Measurements from ENCODE around the gene SPSB4. TPM values are rescaled to one million over a fixed set of nuclear protein-coding genes. Genes with fewer than 3 reads are reported as not detected.
"Not testable (repeated sequence)": the region's sequence is repeated elsewhere in the genome, so short reads cannot be mapped to it uniquely, and the experiment has no call there.

SPSB4 gene
- total RNA-seq, result 4.1 TPM

- no peak for FAIRE-seq
Measured at GRCh38 chr3:141050576-141051442, at the start of gene SPSB4. SPSB4 (plus strand) TSS chr3:141051347; CDS start chr3:141066105, 14,758 bp downstream.

GRCh38 chr3:141006344-141006743 lies 44.8 kb upstream of the SPSB4 start:
- DNase-seq (ENCODE audit: low spot score in 2 of 2) (no peak), FAIRE-seq (no peak)

More at GRCh38 chr3:141050576-141051442, at the start of gene SPSB4:
- peak; percentile 69 to 75 for DNase-seq (ENCODE audit: low spot score in 2 of 2)

GRCh38 chr3:141009496-141009895 lies 41.7 kb upstream of the SPSB4 start:
- FAIRE-seq, result no peak
- no peak for DNase-seq (ENCODE audit: low spot score in 2 of 2)

GRCh38 chr3:141011232-141011996 lies 39.7 kb upstream of the SPSB4 start:
- peak in 1 of 2 donors; percentile 40 for DNase-seq (ENCODE audit: low spot score in 2 of 2)
- FAIRE-seq, result no peak

GRCh38 chr3:141011997-141012262 lies 39.2 kb upstream of the SPSB4 start:
- no peak for FAIRE-seq
- no peak for DNase-seq (ENCODE audit: low spot score in 2 of 2)

- no peak for FAIRE-seq
- no peak for DNase-seq (ENCODE audit: low spot score in 2 of 2)
Measured at GRCh38 chr3:141012571-141012970, 38.6 kb upstream of the SPSB4 start.

- FAIRE-seq (no peak), DNase-seq (ENCODE audit: low spot score in 2 of 2) (no peak)
Measured at GRCh38 chr3:141015481-141015880, 35.7 kb upstream of the SPSB4 start.

GRCh38 chr3:141017366-141018322 lies 33.5 kb upstream of the SPSB4 start:
- not testable (repeated sequence) for FAIRE-seq; DNase-seq (ENCODE audit: low spot score in 2 of 2)

- FAIRE-seq, result no peak
- no peak for DNase-seq (ENCODE audit: low spot score in 2 of 2)
Measured at GRCh38 chr3:141019244-141019643, 31.9 kb upstream of the SPSB4 start.

GRCh38 chr3:141020143-141020830 lies 30.9 kb upstream of the SPSB4 start:
- DNase-seq (ENCODE audit: low spot score in 2 of 2), result no peak
- no peak for FAIRE-seq

- no peak for DNase-seq (ENCODE audit: low spot score in 2 of 2)
- no peak for FAIRE-seq
Measured at GRCh38 chr3:141021261-141021660, 29.9 kb upstream of the SPSB4 start.

GRCh38 chr3:141030296-141030695 lies 20.9 kb upstream of the SPSB4 start:
- DNase-seq (ENCODE audit: low spot score in 2 of 2) (no peak), FAIRE-seq (no peak)

GRCh38 chr3:141039589-141039988 lies 11.6 kb upstream of the SPSB4 start:
- no peak for DNase-seq (ENCODE audit: low spot score in 2 of 2)
- FAIRE-seq, result no peak

GRCh38 chr3:141044695-141045641 lies 6.2 kb upstream of the SPSB4 start:
- DNase-seq (ENCODE audit: low spot score in 2 of 2) (no peak), FAIRE-seq (no peak)

- no peak for DNase-seq (ENCODE audit: low spot score in 2 of 2)
- no peak for FAIRE-seq
Measured at GRCh38 chr3:141045849-141046248, 5.3 kb upstream of the SPSB4 start.

- DNase-seq (ENCODE audit: low spot score in 2 of 2) (no peak), FAIRE-seq (no peak)
Measured at GRCh38 chr3:141047168-141047567, 4.0 kb upstream of the SPSB4 start.

- no peak for FAIRE-seq
Measured at GRCh38 chr3:141049681-141050080, 1.5 kb upstream of the SPSB4 start.

GRCh38 chr3:141051443-141052200 lies 475 bp downstream of the SPSB4 start:
- DNase-seq (ENCODE audit: low spot score in 2 of 2), result peak; percentile 26 to 40
- no peak for FAIRE-seq

More at GRCh38 chr3:141049681-141050080, 1.5 kb upstream of the SPSB4 start:
- no peak for DNase-seq (ENCODE audit: low spot score in 2 of 2)

All from frontal cortex (tissue), 4 donors.